ENCODE measurements around the gene BRD1.

- no peak for TF ChIP-seq CTCF (IDR thresholded peaks at IDR 0.05)
- TF ChIP-seq ZFX (IDR thresholded peaks at IDR 0.05; ENCODE audit: borderline replicate concordance) = no peak
Measured at GRCh38 chr22:49869845-49870712, 42.4 kb upstream of the BRD1 start.

Data from 22Rv1 (cell line).